HG02852 (cell line): ENCODE data around the gene MYO7A.

Experiments used
- ATAC-seq: cut with Tn5 transposase; IDR thresholded peaks from one replicate; pipeline ENCODE4 v1.9.1; 2021; ENCODE audit warnings: mild to moderate bottlenecking, moderate library complexity; ENCODE audit not compliant: unreplicated experiment

MYO7A gene

GRCh38 chr11:77212314-77213007 is 84.4 kb downstream of the MYO7A start:
- ATAC-seq: no peak

GRCh38 chr11:77213029-77213579 is 85.1 kb downstream of the MYO7A start:
- no peak for ATAC-seq

DNA sequence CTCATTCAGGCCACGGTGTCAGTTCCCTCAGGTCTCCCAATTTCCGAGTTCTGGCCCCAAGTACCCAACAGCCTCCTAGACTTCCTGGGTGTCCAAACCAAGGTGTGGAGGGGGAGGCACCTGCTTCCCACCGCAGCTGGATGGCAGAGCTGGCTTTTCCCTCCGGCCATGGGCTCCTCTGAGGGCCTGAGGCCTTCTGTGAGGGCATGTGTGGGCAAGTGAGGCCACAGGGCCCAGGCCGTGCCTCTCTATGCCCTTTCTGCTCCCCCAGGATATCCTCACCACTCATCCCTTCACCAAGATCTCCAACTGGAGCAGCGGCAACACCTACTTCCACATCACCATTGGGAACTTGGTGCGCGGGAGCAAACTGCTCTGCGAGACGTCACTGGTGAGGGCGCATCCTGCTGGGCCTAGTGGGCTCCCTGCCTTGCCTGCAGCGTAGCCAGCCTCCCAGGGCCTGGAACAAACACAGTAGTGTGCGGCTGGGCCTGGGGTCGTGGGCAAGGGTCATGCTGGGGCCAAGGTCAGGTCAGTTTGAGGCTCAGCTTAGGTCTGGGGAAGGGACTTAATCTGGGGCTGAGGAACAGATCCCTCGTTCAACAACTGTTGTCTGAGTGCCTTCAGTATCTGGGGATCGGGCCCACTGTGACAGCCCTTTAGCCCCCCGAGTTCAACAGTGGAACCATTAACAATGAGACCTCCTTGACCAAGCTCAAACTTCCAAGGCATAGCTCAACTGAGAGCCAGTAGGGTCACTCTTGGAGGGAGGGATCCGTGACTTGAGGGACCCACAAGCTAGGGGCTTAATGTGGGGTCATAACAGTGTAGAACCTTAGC is 85.8 kb downstream of the MYO7A start:
- ATAC-seq: no peak

DNA sequence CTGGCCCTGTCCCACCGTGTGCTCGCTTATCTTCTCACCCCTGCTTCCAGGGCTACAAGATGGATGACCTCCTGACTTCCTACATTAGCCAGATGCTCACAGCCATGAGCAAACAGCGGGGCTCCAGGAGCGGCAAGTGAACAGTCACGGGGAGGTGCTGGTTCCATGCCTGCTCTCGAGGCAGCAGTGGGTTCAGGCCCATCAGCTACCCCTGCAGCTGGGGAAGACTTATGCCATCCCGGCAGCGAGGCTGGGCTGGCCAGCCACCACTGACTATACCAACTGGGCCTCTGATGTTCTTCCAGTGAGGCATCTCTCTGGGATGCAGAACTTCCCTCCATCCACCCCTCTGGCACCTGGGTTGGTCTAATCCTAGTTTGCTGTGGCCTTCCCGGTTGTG is 86.5 kb downstream of the MYO7A start:
- no peak for ATAC-seq

DNA sequence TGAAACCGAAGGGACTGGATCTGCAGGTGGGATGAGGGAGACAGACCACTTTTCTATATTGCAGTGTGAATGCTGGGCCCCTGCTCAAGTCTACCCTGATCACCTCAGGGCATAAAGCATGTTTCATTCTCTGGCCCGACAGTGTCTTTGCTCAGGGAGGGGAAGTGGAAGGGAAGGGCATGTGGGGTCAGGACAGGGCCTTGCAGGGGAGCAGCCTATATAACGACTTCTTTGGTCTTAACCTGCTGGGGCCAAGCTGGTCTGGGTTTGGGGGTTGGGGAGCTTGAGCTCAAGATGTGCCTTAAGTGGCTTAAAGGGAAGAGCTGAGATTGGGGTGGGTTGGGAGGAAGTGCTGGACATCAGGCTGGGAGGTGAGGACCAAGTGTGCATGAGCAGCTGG is 87.1 kb downstream of the MYO7A start:
- ATAC-seq: no peak

- ATAC-seq: no peak
Measured at GRCh38 chr11:77217156-77217555, 89.1 kb downstream of the MYO7A start.

- ATAC-seq: no peak
Measured at GRCh38 chr11:77223797-77224196, 95.8 kb downstream of the MYO7A start.

DNA sequence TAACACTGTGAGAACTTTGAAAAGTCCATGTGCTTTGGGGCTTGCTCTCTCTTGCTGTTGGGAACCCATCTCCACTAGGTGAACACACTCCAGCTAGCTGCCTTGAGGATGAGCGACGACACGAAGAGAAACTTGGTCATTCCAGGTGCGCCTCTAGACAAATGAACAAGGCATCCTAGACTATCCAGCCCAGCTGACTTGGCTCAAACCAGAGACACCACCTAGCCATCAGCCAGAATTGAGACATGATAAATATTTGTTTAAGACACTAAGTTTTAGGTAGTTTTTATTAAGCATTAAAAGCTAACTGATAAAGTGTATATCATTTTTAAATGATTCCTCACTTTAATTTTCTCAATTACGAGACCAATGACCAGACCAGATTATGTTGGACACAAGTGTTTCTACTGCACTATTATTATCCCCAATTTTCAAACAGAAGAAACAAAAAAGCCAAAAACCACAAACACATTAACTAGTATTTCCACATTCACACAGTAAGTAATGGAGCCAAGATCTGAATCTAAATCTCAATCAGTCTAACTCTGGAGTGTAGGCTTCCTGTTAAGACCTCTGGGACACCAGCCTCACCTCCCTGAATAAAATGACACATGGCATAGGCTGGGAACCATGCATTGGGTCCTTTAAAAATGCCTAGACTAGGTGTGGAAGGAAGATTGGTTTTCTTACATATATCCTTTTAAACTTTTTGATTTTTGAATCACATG is 103.0 kb downstream of the MYO7A start:
- ATAC-seq: no peak

GRCh38 chr11:77231800-77232199 is 103.8 kb downstream of the MYO7A start:
- ATAC-seq: no peak

GRCh38 chr11:77232242-77232641 is 104.2 kb downstream of the MYO7A start:
- no peak for ATAC-seq

GRCh38 chr11:77233011-77233410 is 105.0 kb downstream of the MYO7A start:
- no peak for ATAC-seq

DNA sequence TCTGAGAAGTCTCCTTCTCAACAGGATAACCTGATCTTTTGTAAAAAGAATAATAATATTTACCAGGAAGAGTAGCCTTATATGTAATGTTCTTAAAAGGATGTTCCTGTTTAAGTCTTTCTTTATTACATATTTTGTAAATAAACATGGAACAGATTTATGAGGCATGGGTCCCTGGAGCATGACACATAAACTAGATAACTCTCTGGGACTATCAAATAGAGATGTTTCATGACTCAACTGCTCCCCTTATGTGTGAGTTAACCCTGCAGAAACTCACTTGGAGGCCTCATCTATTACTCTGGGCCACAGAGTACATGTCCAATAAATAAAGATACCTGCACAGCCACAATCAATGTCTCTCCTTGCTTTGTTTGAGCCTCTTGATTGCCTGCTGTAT is 108.9 kb downstream of the MYO7A start:
- ATAC-seq: no peak

DNA sequence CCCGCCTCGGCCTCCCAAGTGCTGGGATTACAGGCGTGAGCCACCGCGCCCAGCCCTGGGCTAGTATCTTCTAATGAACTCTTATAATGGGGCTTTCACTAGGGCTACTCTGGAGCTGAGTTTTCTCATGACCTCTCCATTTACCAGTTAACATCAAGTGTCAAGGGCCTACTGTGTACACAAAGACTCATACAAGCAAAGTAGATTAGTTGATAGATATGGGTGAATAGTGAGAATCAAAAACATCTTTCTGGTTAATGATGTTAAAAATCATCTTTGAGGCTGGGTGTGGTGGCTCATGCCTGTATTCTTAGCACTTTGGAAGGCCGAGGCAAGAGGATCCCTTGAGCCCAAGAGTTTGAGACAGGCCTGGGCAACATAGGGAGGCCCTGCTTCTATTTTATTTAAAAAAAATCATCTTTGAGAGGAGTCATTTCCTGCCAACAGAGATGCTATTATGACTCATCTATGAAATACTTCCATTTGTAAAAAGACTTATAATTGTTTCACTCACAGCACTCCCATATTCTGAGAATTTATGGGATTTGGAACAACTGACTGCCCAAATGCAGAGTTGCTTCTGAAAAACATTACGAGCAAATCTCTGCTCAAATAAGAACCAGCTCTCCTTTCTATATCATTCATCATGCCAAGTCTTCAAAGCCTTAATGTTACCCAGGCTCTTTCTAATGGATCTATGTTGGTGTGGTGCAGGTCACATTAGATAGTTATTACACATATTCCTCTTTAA is 116.4 kb downstream of the MYO7A start:
- ATAC-seq: no peak

- ATAC-seq: no peak
Measured at GRCh38 chr11:77249427-77249826, 121.4 kb downstream of the MYO7A start.

- ATAC-seq: no peak
Measured at GRCh38 chr11:77250881-77251640, 123.0 kb downstream of the MYO7A start.

- no peak for ATAC-seq
Measured at GRCh38 chr11:77252555-77253270, 124.7 kb downstream of the MYO7A start.

DNA sequence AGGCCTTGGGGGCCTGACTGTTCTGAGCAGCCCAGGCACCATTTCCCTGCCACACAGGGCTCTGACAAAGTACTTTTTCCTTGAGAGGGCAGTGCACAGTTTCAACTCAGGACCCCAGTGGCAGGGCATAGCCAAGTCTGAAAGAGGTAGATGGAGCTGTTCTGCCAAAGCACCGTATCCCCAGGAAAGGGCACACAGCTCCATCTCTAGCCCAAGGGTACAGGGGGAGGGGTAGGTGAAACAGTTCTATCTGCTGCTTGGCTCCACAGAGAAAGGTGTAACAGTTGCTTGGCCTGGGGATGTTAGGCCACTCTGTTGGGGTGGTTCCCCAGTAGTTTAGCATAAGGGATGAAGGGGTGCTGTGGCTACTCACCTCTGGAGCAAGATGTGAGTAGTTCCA is 125.6 kb downstream of the MYO7A start:
- ATAC-seq: no peak

- ATAC-seq: no peak
Measured at GRCh38 chr11:77259641-77260040, 131.6 kb downstream of the MYO7A start.

DNA sequence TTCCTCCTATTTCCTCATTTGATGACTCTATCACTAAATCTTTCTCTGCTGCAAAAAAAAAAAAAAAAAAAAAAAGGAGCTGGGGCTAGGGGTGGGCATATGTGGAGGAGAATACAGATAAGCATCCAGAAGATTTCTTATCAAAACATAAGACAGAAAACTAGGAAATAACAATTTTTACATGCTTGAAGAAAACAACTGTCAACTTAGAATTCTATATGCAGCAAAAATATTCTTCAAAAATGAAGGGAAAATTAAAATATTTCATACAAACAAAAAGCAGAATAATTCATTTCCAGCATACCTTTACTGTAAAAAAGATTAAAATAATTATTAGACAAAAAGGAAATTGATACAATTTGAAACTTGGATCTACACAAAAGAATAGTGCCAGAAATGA is 134.8 kb downstream of the MYO7A start:
- ATAC-seq: no peak
